Esophagus muscularis mucosa (tissue), 4 donors: ENCODE data around the gene SHLD1. TPM values are rescaled to one million over a fixed set of nuclear protein-coding genes. Genes with fewer than 3 reads are reported as not detected.

Source experiments
- DNase-seq: peaks from one replicate; pipeline ENCODE4 v3.0.0-alpha.2; 2017; ENCODE audit errors: extremely low spot score
- H3K27ac ChIP-seq, 4 donors: fragments of 200-600 bp; sonication (generic); replicated peaks in 1 of 4; 1 replicate in 3 of 4; 2 replicates in 1 of 4; pipeline ENCODE4 v1.5.1; 2016 to 2019; ENCODE audit warnings: mild to moderate bottlenecking in 1 of 4
- H3K27me3 ChIP-seq, 4 donors: fragments of 200-600 bp; sonication (generic); one replicate each; pipeline versions ENCODE4 v1.5.1 to v1.6.0; 2016 to 2019
- H3K36me3 ChIP-seq, 4 donors: fragments of 200-600 bp; sonication (generic); one replicate each; pipeline ENCODE4 v1.5.1; 2016 to 2019
- H3K4me1 ChIP-seq, 4 donors: fragments of 200-600 bp; sonication (generic); one replicate each; pipeline ENCODE4 v1.5.1; 2016 to 2019
- H3K4me3 ChIP-seq, 4 donors: fragments of 200-600 bp; sonication (generic); 1 replicate in 2 of 4; 2 replicates in 2 of 4; pipeline ENCODE4 v1.5.1; 2016 to 2019; ENCODE audit warnings: mild to moderate bottlenecking in 4 of 4, moderate library complexity in 1 of 4
- H3K9me3 ChIP-seq, 4 donors: fragments of 200-600 bp; sonication (generic); 1 replicate in 3 of 4; 2 replicates in 1 of 4; pipeline ENCODE4 v1.5.1; 2016 to 2019
- EP300 ChIP-seq: sonication (generic); formaldehyde crosslinking; IDR thresholded peaks from one replicate; pipeline ENCODE4 v1.6.1; 2017; ENCODE audit warnings: antibody characterized with exemption
- POLR2A ChIP-seq: fragments of 450-650 bp; IDR thresholded peaks from one replicate; pipeline ENCODE4 v1.6.1; 2017; ENCODE audit warnings: antibody characterized with exemption, moderate library complexity, mild to moderate bottlenecking, low read depth
- POLR2AphosphoS5 ChIP-seq, 2 donors: sonication (generic); formaldehyde crosslinking; IDR thresholded peaks; one replicate each; pipeline ENCODE4 v1.6.1; 2017; ENCODE audit warnings: antibody characterized with exemption in 2 of 2
- WGBS: methylation state at CpG from one replicate; pipeline ENCODE4 v1.1.5; 2018; 5-methylcytosine and 5-hydroxymethylcytosine counted together
- intact Hi-C: fragments of 100-400 bp; cut with DNase I; formaldehyde crosslinking; loops from one replicate; pipeline ENCODE4 v1.15.1; 2023
- total RNA-seq, 4 donors: library from RNA; depleted of rRNA; stranded (reverse); fragments of >200 nt; gene quantifications; one replicate each; pipeline versions ENCODE4 v1.1.0 to v1.2.1, GENCODE V29; 2016
- TF ChIP-seq, protein P1 (sequence below), 3 experiments: fragments of 200-600 bp in 2 of 3; fragments of 450-650 bp in 1 of 3; sonication (generic) in 2 of 3; IDR thresholded peaks; one replicate each; pipeline ENCODE4 v1.5.1; 2017 to 2019; ENCODE audit warnings: antibody characterized with exemption in 3 of 3, mild to moderate bottlenecking in 2 of 3, moderate library complexity in 1 of 3

SHLD1 gene
- total RNA-seq, 4 donors from 2014 or later, result 1.7 to 4.6 (median 2.6) TPM

DNA sequence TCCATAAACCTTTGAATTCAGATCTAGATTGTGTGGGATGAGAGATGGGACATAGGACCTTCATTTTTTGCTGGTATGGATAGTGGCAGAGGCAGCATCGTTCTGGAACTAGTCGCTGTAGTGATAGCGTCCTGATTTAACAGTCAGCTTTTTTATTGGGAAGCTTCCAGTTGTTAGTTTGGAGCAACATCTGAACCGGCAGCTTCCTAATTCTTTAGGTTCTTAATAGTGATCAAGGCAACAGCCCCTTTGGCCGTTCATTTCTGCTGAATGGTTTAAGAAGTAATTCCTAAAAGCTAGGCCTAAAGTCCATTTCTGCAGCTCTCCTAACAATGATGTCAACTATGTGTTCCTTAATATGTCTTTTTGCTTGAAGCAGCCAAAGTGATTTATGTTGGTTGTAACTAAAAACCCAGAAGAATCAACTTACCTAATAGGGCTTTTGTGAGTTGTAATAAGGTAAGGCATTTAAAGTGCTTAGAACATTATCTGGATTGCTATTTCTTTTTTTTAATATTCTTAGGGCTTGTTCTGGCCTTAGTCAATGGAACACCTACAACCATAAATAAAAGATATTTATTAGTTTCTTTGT is 90.3 kb downstream of the SHLD1 start:
- Histone ChIP-seq H3K36me3 (no peaks in the 10 kb centered on the region), H3K4me3 (no peak overlapping the region), H3K27ac (no peak overlapping the region), H3K9me3 (peaks cover 0 to 7% (median 0%) of the 10 kb centered on the region in 4 donors), H3K27me3 (no peaks in the 10 kb centered on the region), H3K4me1 (peaks cover 11 to 29% (median 16%) of the 10 kb centered on the region in 4 donors)
- WGBS, result 94% methylated on average over 5 of the region's 5 CpGs
- intact Hi-C loops, result no loop called here
- no peak for DNase-seq
- no peak for TF ChIP-seq POLR2A
- TF ChIP-seq EP300, result no peak
- no peak for TF ChIP-seq POLR2AphosphoS5 (IDR thresholded peaks at IDR 0.05)
- TF ChIP-seq, protein P1, sequence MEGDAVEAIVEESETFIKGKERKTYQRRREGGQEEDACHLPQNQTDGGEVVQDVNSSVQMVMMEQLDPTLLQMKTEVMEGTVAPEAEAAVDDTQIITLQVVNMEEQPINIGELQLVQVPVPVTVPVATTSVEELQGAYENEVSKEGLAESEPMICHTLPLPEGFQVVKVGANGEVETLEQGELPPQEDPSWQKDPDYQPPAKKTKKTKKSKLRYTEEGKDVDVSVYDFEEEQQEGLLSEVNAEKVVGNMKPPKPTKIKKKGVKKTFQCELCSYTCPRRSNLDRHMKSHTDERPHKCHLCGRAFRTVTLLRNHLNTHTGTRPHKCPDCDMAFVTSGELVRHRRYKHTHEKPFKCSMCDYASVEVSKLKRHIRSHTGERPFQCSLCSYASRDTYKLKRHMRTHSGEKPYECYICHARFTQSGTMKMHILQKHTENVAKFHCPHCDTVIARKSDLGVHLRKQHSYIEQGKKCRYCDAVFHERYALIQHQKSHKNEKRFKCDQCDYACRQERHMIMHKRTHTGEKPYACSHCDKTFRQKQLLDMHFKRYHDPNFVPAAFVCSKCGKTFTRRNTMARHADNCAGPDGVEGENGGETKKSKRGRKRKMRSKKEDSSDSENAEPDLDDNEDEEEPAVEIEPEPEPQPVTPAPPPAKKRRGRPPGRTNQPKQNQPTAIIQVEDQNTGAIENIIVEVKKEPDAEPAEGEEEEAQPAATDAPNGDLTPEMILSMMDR (IDR thresholded peaks at IDR 0.05), result no peak

DNA sequence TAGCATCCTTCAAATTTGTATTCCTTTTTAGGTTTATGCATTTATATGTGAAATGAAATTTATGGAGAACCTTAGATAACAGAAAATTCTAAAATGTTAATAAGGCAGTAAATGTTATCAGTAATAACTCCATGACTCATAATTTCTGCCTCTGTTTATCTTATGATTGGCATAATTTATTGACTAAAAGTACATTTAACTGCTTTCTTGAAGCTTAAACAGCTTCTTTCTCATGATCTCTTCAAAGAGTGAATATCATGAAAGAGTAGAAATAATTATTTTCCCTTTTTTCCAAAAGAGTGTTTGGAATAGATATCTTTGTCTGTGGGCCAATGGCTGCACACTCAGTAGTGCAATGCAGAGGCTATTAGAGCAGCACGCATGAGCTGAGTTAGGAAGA is 91.3 kb downstream of the SHLD1 start:
- WGBS, result 96% methylated on average over 1 of the region's 1 CpG
- DNase-seq, result no peak
- Histone ChIP-seq H3K27me3 (no peaks in the 10 kb centered on the region), H3K9me3 (peaks cover 0 to 7% (median 0%) of the 10 kb centered on the region in 4 donors), H3K4me1 (peaks cover 7 to 29% (median 16%) of the 10 kb centered on the region in 4 donors), H3K4me3 (no peak overlapping the region), H3K36me3 (no peaks in the 10 kb centered on the region), H3K27ac (no peak overlapping the region)
- no peak for TF ChIP-seq EP300
- TF ChIP-seq, protein P1 (IDR thresholded peaks at IDR 0.05), result no peak
- no peak for TF ChIP-seq POLR2AphosphoS5 (IDR thresholded peaks at IDR 0.05)
- TF ChIP-seq POLR2A, result no peak
- intact Hi-C loops, result no loop called here

DNA sequence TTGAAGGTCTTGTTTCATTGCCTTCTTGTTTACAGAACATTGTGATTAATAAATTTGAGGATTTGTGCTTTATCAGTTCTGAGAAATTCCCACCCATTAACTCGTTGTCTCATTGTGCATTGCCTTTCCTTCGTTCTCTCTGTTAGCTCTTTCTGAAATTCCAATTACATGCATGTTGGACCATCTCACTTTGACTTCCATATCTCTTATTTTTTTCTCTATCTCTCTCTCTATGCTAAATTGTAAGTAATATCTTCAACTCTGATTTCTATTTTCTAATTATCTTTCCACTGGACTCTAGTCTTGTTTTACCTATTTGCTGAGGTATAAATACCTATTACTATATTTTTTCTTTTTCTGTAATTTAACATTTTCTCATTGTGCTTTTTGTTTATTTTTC is 92.3 kb downstream of the SHLD1 start:
- no peak for DNase-seq
- Histone ChIP-seq H3K4me3 (no peak overlapping the region), H3K27me3 (no peaks in the 10 kb centered on the region), H3K36me3 (no peaks in the 10 kb centered on the region), H3K9me3 (peaks cover 0 to 7% (median 0%) of the 10 kb centered on the region in 4 donors), H3K27ac (no peak overlapping the region), H3K4me1 (peaks cover 7 to 32% (median 18%) of the 10 kb centered on the region in 4 donors)
- WGBS, result 93% methylated on average over 2 of the region's 2 CpGs
- intact Hi-C loops, result no loop called here
- TF ChIP-seq POLR2AphosphoS5 (IDR thresholded peaks at IDR 0.05) (no peak), EP300 (no peak), POLR2A (no peak)
- TF ChIP-seq, protein P1 (IDR thresholded peaks at IDR 0.05), result no peak

DNA sequence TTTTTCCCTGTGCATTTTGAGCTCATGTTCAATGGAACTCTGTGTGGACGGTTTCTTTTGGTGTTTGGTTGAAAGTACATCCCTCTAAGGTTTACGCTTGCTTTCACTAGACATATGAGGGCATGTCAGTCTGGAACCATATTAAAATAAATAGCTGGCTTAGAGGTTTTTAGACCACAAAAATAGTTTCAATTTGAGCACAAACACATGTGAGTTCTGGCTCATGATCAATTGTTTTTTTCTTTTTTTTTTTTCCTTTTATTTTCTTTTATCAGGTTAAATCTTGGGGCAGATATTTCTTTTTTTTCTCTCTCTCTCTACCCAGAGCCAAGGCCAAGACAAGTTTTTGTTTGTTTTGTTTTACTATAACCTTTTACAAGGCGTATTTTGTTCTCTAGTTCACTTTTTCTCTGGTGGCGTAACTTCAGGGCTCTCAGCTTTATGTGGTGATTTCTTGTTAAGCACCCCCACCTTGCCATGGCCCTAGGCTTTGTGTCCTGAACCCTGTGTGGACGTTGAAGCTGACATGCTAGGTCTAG is 92.9 kb downstream of the SHLD1 start:
- Histone ChIP-seq H3K36me3 (no peaks in the 10 kb centered on the region), H3K27ac (no peak overlapping the region), H3K4me3 (no peak overlapping the region), H3K27me3 (no peaks in the 10 kb centered on the region), H3K9me3 (peaks cover 0 to 7% (median 0%) of the 10 kb centered on the region in 4 donors), H3K4me1 (peaks cover 7 to 32% (median 19%) of the 10 kb centered on the region in 4 donors)
- TF ChIP-seq, protein P1 (IDR thresholded peaks at IDR 0.05), result no peak
- TF ChIP-seq EP300 (no peak), POLR2AphosphoS5 (IDR thresholded peaks at IDR 0.05) (no peak), POLR2A (no peak)
- 62% methylated on average over 5 of the region's 5 CpGs for WGBS
- no peak for DNase-seq
- intact Hi-C loops, result no loop called here
